HEK293 (cell line): ENCODE data around the gene RPS19BP1.

ENCODE experiments used
- GLI2 ChIP-seq: fragments of 450-650 bp; formaldehyde crosslinking; IDR thresholded peaks from 2 replicates; pipeline ENCODE4; 2017; ENCODE audit warnings: missing biosample characterization, missing genetic modification characterization, low read depth, borderline replicate concordance
- KLF1 ChIP-seq: fragments of 450-650 bp; formaldehyde crosslinking; IDR thresholded peaks from 2 replicates; pipeline ENCODE4 v1.5.1; 2016; ENCODE audit warnings: missing biosample characterization, missing genetic modification characterization
- PRDM10 ChIP-seq: fragments of 450-650 bp; formaldehyde crosslinking; IDR thresholded peaks from 2 replicates; pipeline ENCODE4 v1.5.1; 2016; ENCODE audit warnings: missing biosample characterization, missing genetic modification characterization
- SP2 ChIP-seq: fragments of 450-650 bp; formaldehyde crosslinking; IDR thresholded peaks from 2 replicates; pipeline ENCODE4 v1.5.1; 2016; ENCODE audit warnings: missing biosample characterization, missing genetic modification characterization
- WT1 ChIP-seq: fragments of 450-650 bp; formaldehyde crosslinking; IDR thresholded peaks from 2 replicates; pipeline ENCODE4 v1.5.1; 2016; ENCODE audit warnings: missing biosample characterization, missing genetic modification characterization
- ZFP37 ChIP-seq: fragments of 450-650 bp; formaldehyde crosslinking; IDR thresholded peaks from 2 replicates; pipeline ENCODE4 v1.5.1; 2016; ENCODE audit warnings: missing biosample characterization, missing genetic modification characterization
- ZNF146 ChIP-seq: fragments of 450-650 bp; formaldehyde crosslinking; IDR thresholded peaks from 2 replicates; pipeline ENCODE4 v1.5.1; 2016; ENCODE audit warnings: missing biosample characterization, missing genetic modification characterization
- ZNF184 ChIP-seq: fragments of 450-650 bp; IDR thresholded peaks from 2 replicates; pipeline ENCODE4 v1.5.1; 2018; ENCODE audit warnings: missing biosample characterization, mild to moderate bottlenecking, missing genetic modification characterization
- ZNF214 ChIP-seq: fragments of 450-650 bp; formaldehyde crosslinking; IDR thresholded peaks from 2 replicates; pipeline ENCODE4 v1.5.1; 2017; ENCODE audit warnings: missing biosample characterization, mild to moderate bottlenecking, missing genetic modification characterization, borderline replicate concordance
- ZNF311 ChIP-seq: fragments of 450-650 bp; formaldehyde crosslinking; IDR thresholded peaks from 2 replicates; pipeline ENCODE4 v1.5.1; 2017; ENCODE audit warnings: missing biosample characterization, missing genetic modification characterization, borderline replicate concordance
- ZNF324 ChIP-seq: fragments of 450-650 bp; formaldehyde crosslinking; IDR thresholded peaks from 2 replicates; pipeline ENCODE4 v1.5.1; 2016; ENCODE audit warnings: missing biosample characterization, missing genetic modification characterization
- ZNF335 ChIP-seq: fragments of 450-650 bp; formaldehyde crosslinking; conservative IDR thresholded peaks from 2 replicates; pipeline ENCODE4 v1.5.1; 2016; ENCODE audit warnings: missing biosample characterization, missing genetic modification characterization
- ZNF501 ChIP-seq: fragments of 450-650 bp; formaldehyde crosslinking; IDR thresholded peaks from 2 replicates; pipeline ENCODE4 v1.5.1; 2016; ENCODE audit warnings: missing biosample characterization, missing genetic modification characterization
- ZNF518A ChIP-seq: fragments of 450-650 bp; formaldehyde crosslinking; conservative IDR thresholded peaks from 2 replicates; pipeline ENCODE4 v1.5.1; 2016; ENCODE audit warnings: low read depth, missing biosample characterization, missing genetic modification characterization
- ZNF654 ChIP-seq: fragments of 450-650 bp; formaldehyde crosslinking; IDR thresholded peaks from 2 replicates; pipeline ENCODE4 v1.5.1; 2016; ENCODE audit warnings: low read depth, missing biosample characterization, missing genetic modification characterization
- ZNF701 ChIP-seq: fragments of 450-650 bp; formaldehyde crosslinking; IDR thresholded peaks from 2 replicates; pipeline ENCODE4 v1.5.1; 2016; ENCODE audit warnings: missing biosample characterization, missing genetic modification characterization
- ZNF791 ChIP-seq: fragments of 450-650 bp; formaldehyde crosslinking; IDR thresholded peaks from 2 replicates; pipeline ENCODE4 v1.5.1; 2016; ENCODE audit warnings: missing biosample characterization, missing genetic modification characterization
- ZSCAN30 ChIP-seq: fragments of 450-650 bp; IDR thresholded peaks from 2 replicates; pipeline ENCODE4 v1.5.1; 2018; ENCODE audit warnings: missing biosample characterization, mild to moderate bottlenecking, missing genetic modification characterization, moderate library complexity
- TF ChIP-seq, protein P1 (sequence below): fragments of 450-650 bp; formaldehyde crosslinking; IDR thresholded peaks from 2 replicates; pipeline ENCODE4 v1.5.1; 2016; ENCODE audit warnings: missing biosample characterization, missing genetic modification characterization, borderline replicate concordance
- TF ChIP-seq, protein P2 (sequence below): fragments of 450-650 bp; formaldehyde crosslinking; IDR thresholded peaks from 2 replicates; pipeline ENCODE4 v1.5.1; 2016; ENCODE audit warnings: missing biosample characterization, missing genetic modification characterization

RPS19BP1 gene

GRCh38 chr22:39528681-39529486 is 3.7 kb downstream of the RPS19BP1 start (continued):
- TF ChIP-seq PRDM10, result peak; percentile 71
- no peak for TF ChIP-seq ZNF791 (tag by site-specific recombination)
- TF ChIP-seq WT1 (tag by site-specific recombination), result peak; percentile 61; the same call in 1 of the 2 replicates
- peak; percentile 61 for TF ChIP-seq ZNF335
- 0 out of 2 replicates have a peak, but pooled peaks have one; percentile 12 for TF ChIP-seq ZNF701
- TF ChIP-seq ZNF184 (tag by site-specific recombination), result peak; percentile 92
- TF ChIP-seq ZNF501, result peak; percentile 96
- peak; percentile 46; the same call in 1 of the 2 replicates for TF ChIP-seq SP2 (tag by site-specific recombination)
- TF ChIP-seq ZNF518A (tag by site-specific recombination), result no peak
- no peak for TF ChIP-seq GLI2
- TF ChIP-seq ZNF311 (tag by site-specific recombination), result no peak
- TF ChIP-seq KLF1 (tag by site-specific recombination), result peak; percentile 49; the same call in 1 of the 2 replicates
- peak; percentile 99 for TF ChIP-seq ZNF654
- peak; percentile 99 for TF ChIP-seq ZSCAN30
- TF ChIP-seq ZNF146, result 0 out of 2 replicates have a peak, but pooled peaks have one; percentile 45
- TF ChIP-seq, protein P1, sequence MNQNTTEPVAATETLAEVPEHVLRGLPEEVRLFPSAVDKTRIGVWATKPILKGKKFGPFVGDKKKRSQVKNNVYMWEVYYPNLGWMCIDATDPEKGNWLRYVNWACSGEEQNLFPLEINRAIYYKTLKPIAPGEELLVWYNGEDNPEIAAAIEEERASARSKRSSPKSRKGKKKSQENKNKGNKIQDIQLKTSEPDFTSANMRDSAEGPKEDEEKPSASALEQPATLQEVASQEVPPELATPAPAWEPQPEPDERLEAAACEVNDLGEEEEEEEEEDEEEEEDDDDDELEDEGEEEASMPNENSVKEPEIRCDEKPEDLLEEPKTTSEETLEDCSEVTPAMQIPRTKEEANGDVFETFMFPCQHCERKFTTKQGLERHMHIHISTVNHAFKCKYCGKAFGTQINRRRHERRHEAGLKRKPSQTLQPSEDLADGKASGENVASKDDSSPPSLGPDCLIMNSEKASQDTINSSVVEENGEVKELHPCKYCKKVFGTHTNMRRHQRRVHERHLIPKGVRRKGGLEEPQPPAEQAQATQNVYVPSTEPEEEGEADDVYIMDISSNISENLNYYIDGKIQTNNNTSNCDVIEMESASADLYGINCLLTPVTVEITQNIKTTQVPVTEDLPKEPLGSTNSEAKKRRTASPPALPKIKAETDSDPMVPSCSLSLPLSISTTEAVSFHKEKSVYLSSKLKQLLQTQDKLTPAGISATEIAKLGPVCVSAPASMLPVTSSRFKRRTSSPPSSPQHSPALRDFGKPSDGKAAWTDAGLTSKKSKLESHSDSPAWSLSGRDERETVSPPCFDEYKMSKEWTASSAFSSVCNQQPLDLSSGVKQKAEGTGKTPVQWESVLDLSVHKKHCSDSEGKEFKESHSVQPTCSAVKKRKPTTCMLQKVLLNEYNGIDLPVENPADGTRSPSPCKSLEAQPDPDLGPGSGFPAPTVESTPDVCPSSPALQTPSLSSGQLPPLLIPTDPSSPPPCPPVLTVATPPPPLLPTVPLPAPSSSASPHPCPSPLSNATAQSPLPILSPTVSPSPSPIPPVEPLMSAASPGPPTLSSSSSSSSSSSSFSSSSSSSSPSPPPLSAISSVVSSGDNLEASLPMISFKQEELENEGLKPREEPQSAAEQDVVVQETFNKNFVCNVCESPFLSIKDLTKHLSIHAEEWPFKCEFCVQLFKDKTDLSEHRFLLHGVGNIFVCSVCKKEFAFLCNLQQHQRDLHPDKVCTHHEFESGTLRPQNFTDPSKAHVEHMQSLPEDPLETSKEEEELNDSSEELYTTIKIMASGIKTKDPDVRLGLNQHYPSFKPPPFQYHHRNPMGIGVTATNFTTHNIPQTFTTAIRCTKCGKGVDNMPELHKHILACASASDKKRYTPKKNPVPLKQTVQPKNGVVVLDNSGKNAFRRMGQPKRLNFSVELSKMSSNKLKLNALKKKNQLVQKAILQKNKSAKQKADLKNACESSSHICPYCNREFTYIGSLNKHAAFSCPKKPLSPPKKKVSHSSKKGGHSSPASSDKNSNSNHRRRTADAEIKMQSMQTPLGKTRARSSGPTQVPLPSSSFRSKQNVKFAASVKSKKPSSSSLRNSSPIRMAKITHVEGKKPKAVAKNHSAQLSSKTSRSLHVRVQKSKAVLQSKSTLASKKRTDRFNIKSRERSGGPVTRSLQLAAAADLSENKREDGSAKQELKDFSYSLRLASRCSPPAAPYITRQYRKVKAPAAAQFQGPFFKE, result peak; percentile 71; the same call in 1 of the 2 replicates
- TF ChIP-seq ZNF214, result no peak
- TF ChIP-seq ZNF324 (tag by site-specific recombination), result peak; percentile 100
- TF ChIP-seq ZFP37, result peak; percentile 84
- TF ChIP-seq, protein P2, sequence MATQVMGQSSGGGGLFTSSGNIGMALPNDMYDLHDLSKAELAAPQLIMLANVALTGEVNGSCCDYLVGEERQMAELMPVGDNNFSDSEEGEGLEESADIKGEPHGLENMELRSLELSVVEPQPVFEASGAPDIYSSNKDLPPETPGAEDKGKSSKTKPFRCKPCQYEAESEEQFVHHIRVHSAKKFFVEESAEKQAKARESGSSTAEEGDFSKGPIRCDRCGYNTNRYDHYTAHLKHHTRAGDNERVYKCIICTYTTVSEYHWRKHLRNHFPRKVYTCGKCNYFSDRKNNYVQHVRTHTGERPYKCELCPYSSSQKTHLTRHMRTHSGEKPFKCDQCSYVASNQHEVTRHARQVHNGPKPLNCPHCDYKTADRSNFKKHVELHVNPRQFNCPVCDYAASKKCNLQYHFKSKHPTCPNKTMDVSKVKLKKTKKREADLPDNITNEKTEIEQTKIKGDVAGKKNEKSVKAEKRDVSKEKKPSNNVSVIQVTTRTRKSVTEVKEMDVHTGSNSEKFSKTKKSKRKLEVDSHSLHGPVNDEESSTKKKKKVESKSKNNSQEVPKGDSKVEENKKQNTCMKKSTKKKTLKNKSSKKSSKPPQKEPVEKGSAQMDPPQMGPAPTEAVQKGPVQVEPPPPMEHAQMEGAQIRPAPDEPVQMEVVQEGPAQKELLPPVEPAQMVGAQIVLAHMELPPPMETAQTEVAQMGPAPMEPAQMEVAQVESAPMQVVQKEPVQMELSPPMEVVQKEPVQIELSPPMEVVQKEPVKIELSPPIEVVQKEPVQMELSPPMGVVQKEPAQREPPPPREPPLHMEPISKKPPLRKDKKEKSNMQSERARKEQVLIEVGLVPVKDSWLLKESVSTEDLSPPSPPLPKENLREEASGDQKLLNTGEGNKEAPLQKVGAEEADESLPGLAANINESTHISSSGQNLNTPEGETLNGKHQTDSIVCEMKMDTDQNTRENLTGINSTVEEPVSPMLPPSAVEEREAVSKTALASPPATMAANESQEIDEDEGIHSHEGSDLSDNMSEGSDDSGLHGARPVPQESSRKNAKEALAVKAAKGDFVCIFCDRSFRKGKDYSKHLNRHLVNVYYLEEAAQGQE (tag by site-specific recombination), result no peak
